GM21529 (cell line): ENCODE data around the gene SMNDC1.

Experiments used
- ATAC-seq: cut with Tn5 transposase; IDR thresholded peaks from one replicate; pipeline ENCODE4 v1.9.1; 2021; ENCODE audit not compliant: unreplicated experiment

Gene SMNDC1

DNA sequence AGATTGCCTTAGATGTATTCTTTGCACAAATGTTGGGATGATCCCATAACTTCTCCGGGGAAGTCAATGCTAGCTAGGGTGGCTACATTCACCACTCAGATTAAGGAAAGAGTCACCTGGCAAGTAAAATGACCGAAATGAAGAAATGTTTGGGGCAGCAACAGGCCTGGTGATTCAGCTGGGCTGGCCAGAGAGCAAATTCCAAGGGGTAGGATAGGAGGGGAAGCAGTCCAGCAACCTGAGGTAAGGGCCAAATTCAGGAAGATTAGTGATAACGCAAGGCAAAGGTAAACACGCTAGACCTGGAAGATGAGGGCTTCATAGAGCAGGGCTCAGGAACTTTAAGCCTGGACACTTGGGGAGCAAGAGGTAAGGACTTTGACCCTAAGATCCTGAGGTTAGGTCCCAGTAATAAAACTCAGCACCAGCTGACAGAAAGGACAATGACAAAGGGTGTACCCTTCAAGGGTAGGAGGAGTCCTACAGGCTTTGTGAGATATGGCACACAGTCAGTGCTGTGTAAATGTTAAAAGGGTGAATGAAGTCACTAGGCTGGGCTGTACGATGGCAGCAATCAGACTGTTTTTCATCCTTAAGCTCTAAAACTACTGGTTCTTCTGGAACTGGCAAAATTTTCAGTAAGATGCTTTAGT is 22.7 kb upstream of the SMNDC1 start:
- no peak for ATAC-seq

GRCh38 chr10:110326351-110327032 is 21.8 kb upstream of the SMNDC1 start:
- ATAC-seq: no peak

DNA sequence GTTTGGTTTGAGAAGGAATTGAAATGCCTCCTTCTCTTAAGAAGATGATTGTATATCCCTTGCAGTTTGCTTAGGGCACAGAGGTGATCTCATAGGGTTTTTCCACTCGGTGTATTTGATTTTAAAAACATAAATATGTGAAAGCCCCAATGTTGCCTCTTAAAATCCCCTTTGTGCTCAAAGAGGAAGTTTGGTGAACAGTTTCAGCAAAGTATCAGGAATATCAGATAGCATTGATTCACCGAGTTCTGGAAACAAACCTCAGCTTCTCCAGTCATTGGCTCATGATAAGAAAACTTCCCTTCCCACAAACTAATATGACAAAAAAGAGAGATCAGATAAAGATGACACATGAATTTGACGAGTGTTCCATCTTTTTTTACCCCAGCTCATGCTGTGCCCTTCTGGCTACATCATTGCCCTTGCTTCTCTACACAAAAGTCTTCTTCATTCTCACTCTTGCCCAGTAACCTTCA is 20.1 kb upstream of the SMNDC1 start:
- ATAC-seq: peak; percentile 68

GRCh38 chr10:110324201-110324804 is 19.6 kb upstream of the SMNDC1 start:
- ATAC-seq: peak; percentile 66

GRCh38 chr10:110323503-110323902 is 18.8 kb upstream of the SMNDC1 start:
- no peak for ATAC-seq

- no peak for ATAC-seq
Measured at GRCh38 chr10:110321869-110322620, 17.3 kb upstream of the SMNDC1 start.

- ATAC-seq: no peak
Measured at GRCh38 chr10:110317866-110318850, 13.4 kb upstream of the SMNDC1 start.

- ATAC-seq: no peak
Measured at GRCh38 chr10:110313674-110314073, 9.0 kb upstream of the SMNDC1 start.

DNA sequence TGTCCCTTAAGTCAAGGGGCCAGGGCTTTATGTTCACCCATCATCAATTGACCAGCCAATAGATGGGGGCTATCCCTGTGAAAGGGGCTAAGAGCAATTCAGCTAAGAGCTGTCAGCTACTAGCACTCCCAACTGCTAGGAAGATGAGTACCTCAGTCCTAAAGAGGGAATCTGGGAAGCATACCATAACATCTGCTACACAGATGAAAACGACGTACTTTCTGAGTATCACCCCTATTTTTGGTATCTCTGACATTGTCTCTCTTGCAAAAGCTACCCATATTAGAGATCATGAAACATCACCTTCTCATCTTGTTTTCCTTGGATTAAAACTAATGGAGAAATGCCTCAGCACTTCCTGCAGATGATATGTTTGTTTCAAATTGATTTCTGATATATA is 7.5 kb upstream of the SMNDC1 start:
- ATAC-seq: no peak

DNA sequence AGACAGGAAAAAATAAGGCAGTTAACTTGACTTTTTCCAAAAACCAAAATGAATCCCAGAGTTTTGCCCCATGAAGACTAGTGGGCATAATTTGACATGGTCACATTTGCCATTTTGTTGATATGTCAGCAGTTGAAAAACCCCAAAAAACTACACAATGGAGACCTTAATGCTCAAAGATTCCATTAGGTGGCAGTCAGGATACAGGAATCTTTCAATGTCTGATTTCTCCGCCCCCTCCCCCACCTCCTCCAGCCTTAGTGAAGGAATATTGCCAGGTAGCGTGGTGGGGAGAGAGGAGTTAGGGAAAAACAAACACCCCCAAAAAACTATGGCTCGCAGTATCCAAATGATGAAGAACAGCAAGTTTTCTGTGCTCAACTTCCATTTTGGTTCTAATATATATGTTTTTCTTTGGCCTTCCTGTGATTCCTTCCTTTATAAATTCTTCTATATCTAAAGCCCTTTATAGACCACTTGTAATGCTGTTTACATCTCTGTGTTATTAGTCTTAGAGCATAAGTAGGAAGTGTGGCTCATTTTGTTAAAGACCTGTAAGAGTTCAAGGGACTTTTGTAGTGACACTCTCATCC is 6.7 kb upstream of the SMNDC1 start:
- ATAC-seq: no peak

DNA sequence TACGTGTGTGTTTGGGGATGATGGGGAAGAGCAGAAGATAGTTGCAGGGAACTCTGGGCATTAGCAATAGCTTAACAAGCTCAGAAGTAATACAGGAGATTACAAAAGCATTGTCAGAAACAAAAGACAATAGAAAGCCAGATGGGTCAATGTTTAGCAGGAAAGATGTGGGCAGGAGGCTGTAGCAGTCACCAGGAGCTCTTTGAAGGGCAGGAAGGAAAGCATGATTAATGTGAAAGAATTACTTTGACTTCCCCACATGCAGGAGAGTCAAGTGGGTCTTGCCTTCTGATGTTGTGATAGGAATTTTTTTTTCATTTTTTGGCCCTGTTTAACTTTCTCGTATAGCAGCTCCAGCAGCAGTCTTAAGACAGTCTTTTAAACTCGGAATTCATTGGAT is 6.0 kb upstream of the SMNDC1 start:
- ATAC-seq: no peak

DNA sequence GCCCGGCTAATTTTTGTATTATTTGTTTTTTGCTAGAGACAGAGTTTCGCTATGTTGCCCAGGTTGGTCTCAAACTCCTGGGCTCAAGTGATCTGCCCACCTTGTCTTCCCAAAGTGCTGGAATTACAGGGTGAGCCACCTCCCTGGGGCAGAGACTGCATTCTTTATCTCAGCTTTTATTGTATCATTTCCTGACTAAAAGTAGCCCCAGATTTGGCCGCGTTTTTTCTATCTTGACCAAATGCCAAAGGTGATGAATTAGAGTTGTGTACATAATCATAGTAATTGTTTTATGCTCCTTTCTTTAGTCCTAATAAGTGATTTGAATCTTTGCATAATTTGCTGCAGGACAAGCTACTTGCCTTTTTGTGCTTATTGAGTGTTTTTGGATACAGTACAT is 3.1 kb upstream of the SMNDC1 start:
- ATAC-seq: no peak

DNA sequence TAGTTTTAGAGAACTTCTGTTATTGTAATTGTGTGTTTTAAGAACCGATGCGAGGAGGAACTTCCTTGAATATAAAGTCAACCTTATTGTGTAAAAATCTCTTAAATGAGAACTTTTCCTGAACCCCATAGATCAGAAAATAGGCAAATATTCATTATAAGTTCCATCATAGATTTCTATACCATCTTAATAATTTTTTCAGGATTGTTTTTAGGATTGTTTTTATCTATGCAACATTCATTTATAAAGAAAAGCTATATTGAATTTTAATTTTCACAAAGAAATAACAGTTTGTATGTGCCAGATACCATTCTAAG is 1.7 kb upstream of the SMNDC1 start:
- no peak for ATAC-seq

- ATAC-seq: peak; percentile 46
Measured at GRCh38 chr10:110305767-110306451, 1.2 kb upstream of the SMNDC1 start.

DNA sequence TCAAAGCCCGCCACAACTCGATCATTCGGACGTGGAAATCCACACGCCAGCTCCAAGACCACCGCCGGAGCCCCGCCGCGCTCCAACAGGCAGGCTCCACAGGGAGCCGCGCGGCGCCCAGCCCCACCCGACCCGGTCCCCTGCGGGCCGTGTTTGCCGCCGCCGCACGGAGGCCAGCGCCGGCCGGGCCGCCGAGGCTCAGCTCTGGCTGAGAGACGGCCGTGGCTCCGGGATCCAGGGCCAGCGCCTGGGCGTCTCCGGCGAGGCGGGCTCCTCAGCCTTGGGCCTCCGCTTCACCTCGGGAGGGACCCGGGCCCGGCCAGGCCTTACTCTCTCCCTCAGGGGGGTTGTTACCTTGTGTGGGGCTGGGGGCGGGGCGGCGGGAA is 333 bp downstream of the SMNDC1 start:
- peak; percentile 35 for ATAC-seq

- ATAC-seq: no peak
Measured at GRCh38 chr10:110303681-110304080, 1.0 kb downstream of the SMNDC1 start.

- no peak for ATAC-seq
Measured at GRCh38 chr10:110300486-110300986, 4.2 kb downstream of the SMNDC1 start.

DNA sequence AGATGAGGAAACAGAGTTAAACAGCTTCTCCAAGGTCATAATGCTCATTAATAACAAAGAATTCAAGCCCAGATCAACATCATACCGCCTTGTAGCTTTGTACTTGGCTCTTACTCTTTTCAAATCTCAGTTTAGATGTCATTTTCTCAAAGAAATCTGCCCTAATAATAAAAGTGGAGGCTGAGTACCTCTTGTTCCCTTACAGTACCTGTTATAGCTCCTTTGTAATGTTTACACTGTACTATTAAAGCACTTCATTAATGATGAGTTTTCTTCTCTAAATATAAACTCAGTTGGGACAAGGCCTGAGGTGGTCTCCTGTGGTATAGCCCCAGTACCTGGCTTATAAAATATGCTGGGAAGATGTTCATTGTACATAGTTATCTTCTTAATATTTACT is 7.8 kb downstream of the SMNDC1 start:
- ATAC-seq: no peak

GRCh38 chr10:110286841-110287240 is 17.9 kb downstream of the SMNDC1 start:
- no peak for ATAC-seq
